Measurements from ENCODE around the gene SLC30A2.
A peak's percentile ranks its signal among the peaks of the same experiment; 100 is the strongest.
"Not testable (repeated sequence)": the region's sequence is repeated elsewhere in the genome, so short reads cannot be mapped to it uniquely, and the experiment has no call there.

SLC30A2 gene, protein sequence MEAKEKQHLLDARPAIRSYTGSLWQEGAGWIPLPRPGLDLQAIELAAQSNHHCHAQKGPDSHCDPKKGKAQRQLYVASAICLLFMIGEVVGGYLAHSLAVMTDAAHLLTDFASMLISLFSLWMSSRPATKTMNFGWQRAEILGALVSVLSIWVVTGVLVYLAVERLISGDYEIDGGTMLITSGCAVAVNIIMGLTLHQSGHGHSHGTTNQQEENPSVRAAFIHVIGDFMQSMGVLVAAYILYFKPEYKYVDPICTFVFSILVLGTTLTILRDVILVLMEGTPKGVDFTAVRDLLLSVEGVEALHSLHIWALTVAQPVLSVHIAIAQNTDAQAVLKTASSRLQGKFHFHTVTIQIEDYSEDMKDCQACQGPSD

DNA sequence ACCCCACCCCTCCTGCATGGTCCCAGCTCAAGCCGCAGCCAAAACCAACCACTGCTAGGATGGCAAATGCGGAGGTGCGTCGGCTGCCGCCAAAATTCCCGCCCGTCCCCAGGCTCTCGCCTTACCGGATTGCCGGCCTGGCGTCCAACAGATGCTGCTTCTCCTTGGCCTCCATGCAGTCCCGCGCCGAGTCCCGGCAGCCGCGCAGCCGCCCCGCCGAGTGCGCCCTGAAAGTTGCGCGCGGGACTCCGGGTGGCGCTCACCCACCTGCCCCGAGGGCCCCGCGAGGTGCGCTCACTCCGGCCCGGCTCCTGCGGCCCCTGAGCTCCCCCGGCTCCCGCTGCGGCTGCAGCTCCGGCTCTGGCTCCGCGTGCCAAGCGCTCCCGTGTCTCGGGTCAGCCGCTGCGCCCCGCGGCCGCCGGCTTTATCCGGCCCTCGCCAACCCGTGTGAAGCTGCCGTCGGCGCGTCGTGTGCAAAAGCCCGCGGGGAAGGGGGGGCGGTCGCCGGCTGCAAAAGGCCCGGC lies at the start of gene SLC30A2:
Gene SLC30A2, minus strand, starts transcription at position 397 of the 524 bp plus-strand sequence. Its CDS starts 222 bp downstream, at position 175.
- Histone ChIP-seq H3K4me3 (no peak within 1 kb of the TSS), H3K4me2 (no peak within 1 kb of the TSS), H3K9ac (no peak within 1 kb of the TSS), H3K9me3 (no peaks in the 10 kb centered on the region), H3K27ac (no peak within 1 kb of the TSS), H3K4me1 (no peaks in the 10 kb centered on the region), H3K27me3 (peaks cover 70% of the 10 kb centered on the region), H4K20me1 (no peaks in the 10 kb centered on the region; the same call in 1 of the 2 replicates), H3K36me3 (no peaks in the 10 kb centered on the region)
- no peak for TF ChIP-seq Cebpa-rat (IDR thresholded peaks at IDR 0.05)

DNA sequence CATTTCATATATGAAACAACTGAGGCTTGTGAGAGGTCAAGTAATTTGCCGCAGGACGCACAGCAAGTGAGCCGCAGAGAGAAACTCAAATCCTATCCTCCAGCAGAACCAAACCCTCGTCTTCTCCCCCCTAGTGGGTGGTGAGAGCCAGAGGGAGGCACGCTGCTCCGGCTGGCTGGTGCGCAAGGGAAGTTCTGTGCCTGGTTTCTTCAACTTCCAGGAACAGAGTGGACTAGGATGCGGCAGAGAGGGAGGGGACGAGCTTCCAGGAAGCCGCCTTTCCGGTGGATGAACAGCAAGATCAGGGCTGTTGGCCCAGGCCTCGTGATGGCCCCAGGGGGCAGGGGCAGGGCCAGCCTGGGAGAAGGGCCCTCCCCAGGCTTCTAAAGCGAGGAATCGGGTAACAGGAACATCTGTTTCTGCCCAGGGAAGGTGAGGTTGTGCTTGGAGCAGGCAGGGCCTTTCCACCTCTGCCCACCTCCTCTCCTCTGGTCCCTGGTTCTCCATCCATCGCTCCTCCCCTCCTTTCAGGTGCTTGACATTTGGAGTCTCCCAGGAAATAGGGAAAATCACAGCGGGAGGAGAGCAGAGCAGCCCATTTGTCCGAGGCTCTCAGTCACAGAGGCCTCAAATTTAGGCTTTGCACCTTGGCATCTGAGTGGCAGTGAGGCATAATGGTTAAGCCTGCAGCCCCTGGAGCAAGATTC lies 48.9 kb upstream of the SLC30A2 start:
- Histone ChIP-seq H4K20me1 (no peaks in the 10 kb centered on the region), H3K4me3 (0 out of 2 replicates have a peak overlapping the region, but pooled peaks have one; percentile 12), H3K4me1 (peaks cover 49% of the 10 kb centered on the region), H3K9ac (peak overlapping the region; percentile 52; the same call in 1 of the 2 replicates), H3K9me3 (no peaks in the 10 kb centered on the region), H3K27ac (peak overlapping the region; percentile 70), H3K27me3 (no peaks in the 10 kb centered on the region), H3K36me3 (no peaks in the 10 kb centered on the region), H3K4me2 (peak overlapping the region; percentile 77)
- no peak for TF ChIP-seq Cebpa-rat (IDR thresholded peaks at IDR 0.05)

DNA sequence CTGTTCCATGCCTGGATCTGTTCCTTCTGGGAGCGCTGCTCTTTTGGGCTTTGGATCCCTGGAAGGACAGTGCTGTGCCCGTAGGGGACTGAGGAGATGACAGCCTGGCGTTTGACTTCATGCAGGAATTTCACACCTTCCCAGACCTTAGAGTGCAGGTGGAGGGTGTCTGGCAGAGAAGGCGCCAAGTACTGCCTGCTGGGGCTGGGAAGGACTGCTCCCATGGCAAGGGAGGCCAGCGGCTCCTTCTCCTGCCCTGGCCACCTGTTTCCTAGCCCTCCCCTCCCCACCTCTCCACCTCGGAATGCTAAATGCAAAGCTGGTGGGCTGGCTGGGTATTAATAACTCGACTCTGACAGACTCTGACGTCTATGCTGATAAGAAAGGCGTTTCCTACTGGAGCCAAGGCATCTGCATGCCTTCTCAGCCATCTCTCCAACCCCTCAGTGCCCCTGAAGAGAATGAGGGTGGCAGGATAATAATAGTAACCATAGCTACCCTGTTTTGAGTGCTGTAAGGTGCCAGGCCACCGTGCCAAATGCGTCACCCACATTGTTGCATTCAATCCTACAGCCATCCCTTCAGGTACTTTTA lies 48.3 kb upstream of the SLC30A2 start:
- peak overlapping the region; percentile 77 for H3K4me2 ChIP-seq

DNA sequence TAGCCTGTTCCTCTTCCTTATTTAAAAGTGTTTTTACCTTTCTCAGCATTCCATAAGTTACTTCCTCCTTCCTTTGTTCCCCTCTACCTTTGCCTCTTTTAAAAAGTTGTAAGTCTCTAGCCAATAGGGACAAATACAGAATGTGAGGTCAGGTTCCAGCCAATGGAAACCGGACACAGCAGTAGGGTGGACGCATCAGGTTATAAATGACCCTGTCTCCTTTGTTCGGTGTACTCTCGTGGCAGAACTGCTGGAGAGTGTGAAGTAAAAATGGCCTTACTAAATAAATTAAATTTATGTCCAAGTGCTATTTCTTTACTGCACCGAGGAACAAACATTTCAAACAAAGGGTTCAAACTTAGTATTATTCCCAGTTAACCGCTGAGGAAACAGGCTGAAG lies 47.7 kb upstream of the SLC30A2 start:
- H3K27ac ChIP-seq, H4K20me1 ChIP-seq, H3K36me3 ChIP-seq, H3K27me3 ChIP-seq, H3K4me3 ChIP-seq, H3K9me3 ChIP-seq: not testable (repeated sequence)
- Histone ChIP-seq H3K4me1 (peaks cover 49% of the 10 kb centered on the region), H3K9ac (0 out of 2 replicates have a peak overlapping the region, but pooled peaks have one; percentile 25), H3K4me2 (peak overlapping the region; percentile 77)

More for the DNA sequence above, 48.3 kb upstream of the SLC30A2 start:
- Histone ChIP-seq H3K4me3 (0 out of 2 replicates have a peak overlapping the region, but pooled peaks have one; percentile 12), H3K4me1 (peaks cover 49% of the 10 kb centered on the region), H3K9ac (peak overlapping the region; percentile 52; the same call in 1 of the 2 replicates), H3K36me3 (no peaks in the 10 kb centered on the region), H3K27ac (peak overlapping the region; percentile 70; the same call in 1 of the 2 replicates), H3K9me3 (no peaks in the 10 kb centered on the region), H3K27me3 (no peaks in the 10 kb centered on the region), H4K20me1 (no peaks in the 10 kb centered on the region)
- TF ChIP-seq Cebpa-rat (IDR thresholded peaks at IDR 0.05) = no peak

DNA sequence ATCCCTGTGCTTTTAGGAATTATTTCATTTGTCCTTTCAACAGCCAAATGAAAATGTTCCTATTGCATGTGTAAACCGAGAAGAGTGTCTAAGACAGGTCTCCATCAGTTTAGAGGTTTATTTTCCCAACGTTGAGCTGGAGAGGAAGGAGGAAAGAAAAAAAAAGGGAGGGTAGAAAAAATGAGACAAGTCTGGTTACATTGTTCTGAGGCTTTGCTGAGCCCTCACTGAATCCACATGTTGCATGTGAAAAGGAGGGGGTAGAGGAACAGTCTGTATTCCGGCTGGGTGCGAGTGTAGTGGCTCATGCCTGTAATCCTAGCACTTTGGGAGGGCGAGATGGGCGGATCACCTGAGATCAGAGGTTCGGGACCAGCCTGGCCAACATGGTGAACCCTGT lies 46.5 kb upstream of the SLC30A2 start:
- no peak for TF ChIP-seq Cebpa-rat (IDR thresholded peaks at IDR 0.05)
- Histone ChIP-seq H3K9ac (no peak overlapping the region), H3K27me3 (no peaks in the 10 kb centered on the region), H3K36me3 (no peaks in the 10 kb centered on the region), H3K27ac (no peak overlapping the region), H3K4me2 (no peak overlapping the region), H3K9me3 (no peaks in the 10 kb centered on the region), H3K4me1 (peaks cover 49% of the 10 kb centered on the region), H3K4me3 (no peak overlapping the region), H4K20me1 (no peaks in the 10 kb centered on the region)

DNA sequence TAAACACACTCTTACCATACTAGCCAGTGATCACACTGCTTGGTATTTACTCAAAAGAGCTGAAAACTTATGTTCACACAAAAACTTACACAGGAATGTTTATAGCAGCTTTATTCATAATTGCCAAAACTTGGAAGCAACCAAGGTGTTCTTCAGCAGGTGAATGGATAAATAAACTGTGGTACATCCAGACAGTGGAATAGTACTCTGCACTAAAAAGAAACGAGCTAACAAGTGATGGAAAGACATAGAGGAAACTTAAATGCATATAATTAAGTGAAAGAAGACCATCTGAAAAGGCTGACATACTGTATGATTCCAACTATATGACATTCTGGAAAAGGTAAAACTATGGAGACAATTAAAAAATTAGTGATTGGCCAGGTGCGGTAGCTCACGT lies 45.0 kb upstream of the SLC30A2 start:
- H3K9ac ChIP-seq = no peak overlapping the region
- no peak overlapping the region for H3K27ac ChIP-seq
- no peak overlapping the region for H3K4me3 ChIP-seq
- H4K20me1 ChIP-seq = no peaks in the 10 kb centered on the region
- no peaks in the 10 kb centered on the region for H3K27me3 ChIP-seq
- no peak for TF ChIP-seq Cebpa-rat (IDR thresholded peaks at IDR 0.05)
- peaks cover 39% of the 10 kb centered on the region for H3K4me1 ChIP-seq
- no peaks in the 10 kb centered on the region for H3K9me3 ChIP-seq
- no peak overlapping the region for H3K4me2 ChIP-seq
- no peaks in the 10 kb centered on the region for H3K36me3 ChIP-seq

DNA sequence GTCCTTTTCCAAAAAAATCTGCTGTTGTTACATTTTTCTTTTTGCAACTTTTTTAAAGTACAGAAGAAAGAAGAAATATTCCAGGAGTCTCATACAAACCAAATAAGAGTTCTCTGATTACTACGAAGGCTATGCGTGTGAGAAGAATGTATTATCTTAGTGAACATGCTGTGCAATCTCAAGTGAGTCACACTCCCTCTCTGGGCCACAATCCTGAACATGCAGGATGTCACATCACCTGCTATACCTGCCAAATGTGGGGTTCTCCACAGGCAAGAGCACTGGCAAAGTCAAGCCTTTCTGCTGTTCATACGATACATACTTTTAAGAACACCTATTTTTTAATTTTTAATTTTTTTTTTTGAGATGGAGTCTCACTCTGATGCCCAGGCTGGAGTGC lies 43.2 kb upstream of the SLC30A2 start:
- no peak for TF ChIP-seq Cebpa-rat (IDR thresholded peaks at IDR 0.05)

DNA sequence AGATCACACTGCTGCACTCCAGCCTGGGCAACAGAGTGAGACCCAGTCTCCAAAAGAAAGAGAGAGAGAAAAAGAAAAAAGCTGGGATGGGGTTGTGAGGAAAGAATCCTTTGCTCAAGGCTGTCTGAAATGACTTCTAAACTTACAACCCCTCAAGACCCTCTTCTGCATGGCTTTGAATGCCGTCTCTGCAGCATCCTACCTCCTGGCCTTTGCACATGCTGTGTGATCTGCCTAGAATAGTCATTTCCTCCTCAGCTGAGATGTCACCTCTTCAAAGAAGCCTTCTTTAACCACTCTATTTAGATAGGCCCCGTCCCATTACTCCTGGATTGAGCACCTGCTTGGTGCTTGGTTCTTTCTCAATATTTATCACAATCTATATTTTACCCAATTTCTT lies 38.9 kb upstream of the SLC30A2 start:
- H3K9ac ChIP-seq = no peak overlapping the region
- no peak overlapping the region for H3K27ac ChIP-seq
- no peak overlapping the region for H3K4me3 ChIP-seq
- no peaks in the 10 kb centered on the region for H3K36me3 ChIP-seq
- H3K4me1 ChIP-seq = peaks cover 24% of the 10 kb centered on the region
- no peak overlapping the region for H3K4me2 ChIP-seq
- H3K9me3 ChIP-seq = no peaks in the 10 kb centered on the region
- TF ChIP-seq Cebpa-rat (IDR thresholded peaks at IDR 0.05) = no peak
- no peaks in the 10 kb centered on the region for H4K20me1 ChIP-seq
- H3K27me3 ChIP-seq = no peaks in the 10 kb centered on the region

More for the DNA sequence above, 43.2 kb upstream of the SLC30A2 start:
- Histone ChIP-seq H3K9me3 (no peaks in the 10 kb centered on the region), H3K4me2 (no peak overlapping the region), H3K9ac (no peak overlapping the region), H4K20me1 (no peaks in the 10 kb centered on the region), H3K27me3 (no peaks in the 10 kb centered on the region), H3K4me3 (no peak overlapping the region), H3K4me1 (peaks cover 22% of the 10 kb centered on the region), H3K36me3 (no peaks in the 10 kb centered on the region), H3K27ac (no peak overlapping the region)

DNA sequence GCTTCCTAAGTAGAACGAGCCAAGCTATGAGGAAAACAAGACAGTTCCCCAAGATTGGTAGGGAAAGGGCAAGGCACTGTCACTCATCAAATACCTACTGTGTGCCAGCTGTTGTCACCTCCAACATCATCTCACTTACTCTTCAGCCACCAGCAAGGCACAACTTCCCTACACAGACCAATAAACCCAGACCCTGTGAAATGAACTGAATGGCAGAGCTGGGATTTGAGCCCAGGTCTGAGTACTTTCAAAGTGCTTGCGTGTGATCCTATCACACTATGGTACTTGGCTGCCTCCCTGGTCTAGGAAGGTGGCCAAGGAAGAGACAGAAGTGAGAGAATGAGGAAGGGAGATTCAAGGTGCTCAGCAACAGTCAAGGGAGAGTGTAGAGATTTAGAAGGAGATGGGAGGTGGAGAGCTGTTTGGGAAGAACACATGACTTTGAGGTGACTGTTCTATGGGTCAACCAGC lies 38.2 kb upstream of the SLC30A2 start:
- Histone ChIP-seq H3K9me3 (no peaks in the 10 kb centered on the region), H3K4me3 (no peak overlapping the region), H3K27ac (no peak overlapping the region), H3K27me3 (no peaks in the 10 kb centered on the region), H3K4me1 (peaks cover 31% of the 10 kb centered on the region), H4K20me1 (no peaks in the 10 kb centered on the region), H3K4me2 (no peak overlapping the region), H3K9ac (no peak overlapping the region), H3K36me3 (no peaks in the 10 kb centered on the region)
- no peak for TF ChIP-seq Cebpa-rat (IDR thresholded peaks at IDR 0.05)
